Panc1 (cell line): ENCODE data around the gene SP100. TPM values are rescaled to one million over a fixed set of nuclear protein-coding genes. Genes with fewer than 3 reads are reported as not detected.

Source experiments
- ATAC-seq: fragments of 200-7000 bp; cut with Tn5 transposase; 2 replicates; pipeline ENCODE4 v1.9.1; 2020; ENCODE audit warnings: mild to moderate bottlenecking, moderate library complexity
- BruUV-seq: library from RNA; stranded (reverse); fragments of 400-500 nt; replicated peaks from 2 replicates; lab custom pipeline; 2021; lab: Mats Ljungman, UMichigan
- CTCF ChIA-PET: fragments of 300-600 bp; sonication (Branson Sonifier 250); formaldehyde crosslinking; loops from one replicate; lab custom pipeline; 2022; ENCODE audit warnings: antibody characterized with exemption; lab: Charles Lee
- POLR2A ChIA-PET: fragments of 300-600 bp; sonication (Branson Sonifier 250); formaldehyde crosslinking; loops from one replicate; lab custom pipeline; 2022; ENCODE audit warnings: antibody characterized with exemption; lab: Charles Lee
- DNase-seq: peaks from one replicate; pipeline ENCODE4 v3.0.0-alpha.2; 2010; ENCODE audit warnings: low read depth, low spot score
- H3K27ac ChIP-seq: 2 replicates; pipeline ENCODE4 v1.5.1; 2011; ENCODE audit warnings: mild to moderate bottlenecking, low read length, inconsistent platforms
- H3K27me3 ChIP-seq: fragments of 200-500 bp; sonication (Bioruptor generic); 2 replicates; pipeline ENCODE4 v1.6.0; 2014; ENCODE audit warnings: low read length, inconsistent platforms; ENCODE audit not compliant: control insufficient read depth, insufficient read depth
- H3K36me3 ChIP-seq: fragments of 200-500 bp; sonication (Bioruptor generic); 2 replicates; pipeline ENCODE4 v1.5.1; 2014; ENCODE audit warnings: inconsistent platforms, mild to moderate bottlenecking, low read length, moderate library complexity; ENCODE audit not compliant: control insufficient read depth, insufficient read depth
- H3K4me1 ChIP-seq: 2 replicates; pipeline ENCODE4 v1.5.1; 2011; ENCODE audit warnings: inconsistent platforms, mild to moderate bottlenecking, low read length, moderate library complexity; ENCODE audit not compliant: control insufficient read depth, insufficient read depth
- H3K4me3 ChIP-seq, 2 experiments: 2 replicates each; pipeline ENCODE4 v1.5.1; 2011 to 2012; ENCODE audit warnings: low read depth in 2 of 2, low read length in 2 of 2, mild to moderate bottlenecking in 2 of 2, inconsistent platforms in 1 of 2, moderate library complexity in 1 of 2
- H3K9me3 ChIP-seq: fragments of 200-500 bp; sonication (Bioruptor generic); 2 replicates; pipeline ENCODE4 v1.5.1; 2014; ENCODE audit warnings: low read depth, mild to moderate bottlenecking, inconsistent platforms, low read length, moderate library complexity; ENCODE audit not compliant: control insufficient read depth, insufficient read depth
- CTCF ChIP-seq: fragments of 450-650 bp; IDR thresholded peaks from 2 replicates; pipeline ENCODE4 v1.5.1; 2017; ENCODE audit warnings: mild to moderate bottlenecking
- POLR2AphosphoS5 ChIP-seq: IDR thresholded peaks from 2 replicates; pipeline ENCODE4 v1.6.1; 2012; ENCODE audit warnings: mild to moderate bottlenecking, low read depth, low read length, moderate library complexity
- REST ChIP-seq, 2 experiments: IDR thresholded peaks; 2 replicates each; pipeline ENCODE4 v1.6.1; 2011 to 2012; ENCODE audit warnings: low read depth in 2 of 2, control low read depth in 1 of 2, low read length in 1 of 2, mild to moderate bottlenecking in 1 of 2, moderate library complexity in 1 of 2; ENCODE audit not compliant: insufficient read depth in 1 of 2
- SIN3A ChIP-seq: IDR thresholded peaks from 2 replicates; pipeline ENCODE4 v1.6.1; 2012; ENCODE audit warnings: low read depth, mild to moderate bottlenecking, low read length, moderate library complexity, borderline replicate concordance; ENCODE audit not compliant: insufficient read depth
- TCF7L2 ChIP-seq: IDR thresholded peaks from 2 replicates; pipeline ENCODE4 v1.6.1; 2011; ENCODE audit warnings: mild to moderate bottlenecking, low read depth, low read length, inconsistent platforms
- in situ Hi-C: cut with HindIII; loops from 2 replicates; pipeline ENCODE4 v1.10.0; 2016; ENCODE audit warnings: low sequenced_read_pairs, low pct_unique_long_range_greater_than_20kb
- intact Hi-C: fragments of 100-400 bp; cut with micrococcal nuclease; formaldehyde crosslinking; loops from one replicate; pipeline ENCODE4 v1.10.0; 2022; ENCODE audit not compliant: unreplicated experiment
- total RNA-seq: library from RNA; stranded (reverse); gene quantifications from one replicate; pipeline ENCODE4 v1.2.1, GENCODE V29; 2021; ENCODE audit not compliant: unreplicated experiment

The SP100 gene
- total RNA-seq, 1 experiment from 2014 or later, result 27.2 TPM

- Histone ChIP-seq H3K27me3 (no peaks in the 10 kb centered on the region), H3K36me3 (no peaks in the 10 kb centered on the region), H3K4me3 (peak overlapping the region; percentile 35 to 53), H3K9me3 (no peaks in the 10 kb centered on the region), H3K4me1 (peaks cover 28% of the 10 kb centered on the region), H3K27ac (peak overlapping the region; percentile 73)
- no peak for ATAC-seq
- TF ChIP-seq POLR2AphosphoS5 (no peak), CTCF (no peak), TCF7L2 (no peak), REST (IDR thresholded peaks at IDR 0.05; ENCODE audit: insufficient read depth in 1 of 2, low read depth in 2 of 2, low read length in 1 of 2) (no peak), SIN3A (no peak)
- BruUV-seq, result no TSS peak
- intact Hi-C loops, result no loop called here
- POLR2A ChIA-PET, result no interaction called here
- DNase-seq, result no peak
- CTCF ChIA-PET, result no interaction called here
- in situ Hi-C loops, result no loop called here
These were observed 2.5 kb downstream of the SP100 start for GRCh38 chr2:230418341-230419016.

GRCh38 chr2:230419181-230419580, 3.2 kb downstream of the SP100 start:
- Histone ChIP-seq H3K9me3 (no peaks in the 10 kb centered on the region), H3K4me3 (no peak overlapping the region), H3K27me3 (no peaks in the 10 kb centered on the region), H3K27ac (peak overlapping the region; percentile 54; the same call in 1 of the 2 replicates), H3K36me3 (no peaks in the 10 kb centered on the region), H3K4me1 (peaks cover 28% of the 10 kb centered on the region)
- in situ Hi-C loops (no loop called here), intact Hi-C loops (no loop called here)
- ATAC-seq, result no peak
- ChIA-PET CTCF (no interaction called here), POLR2A (no interaction called here)
- no peak for TF ChIP-seq SIN3A
- no peak for TF ChIP-seq POLR2AphosphoS5
- no peak for TF ChIP-seq TCF7L2
- no peak for TF ChIP-seq CTCF
- TF ChIP-seq REST (IDR thresholded peaks at IDR 0.05; ENCODE audit: insufficient read depth in 1 of 2, low read depth in 2 of 2, low read length in 1 of 2), result no peak
- DNase-seq, result no peak
- no TSS peak for BruUV-seq
